ENCODE measurements around the gene NDUFA1. TPM values are rescaled to one million over a fixed set of nuclear protein-coding genes. Genes with fewer than 3 reads are reported as not detected.

NDUFA1 gene
- total and polyA plus RNA-seq, 2 of the 13 experiments (the other 11 are each of a cell fraction or from before 2014, with no cell fraction given) = 150 to 167 TPM

DNA sequence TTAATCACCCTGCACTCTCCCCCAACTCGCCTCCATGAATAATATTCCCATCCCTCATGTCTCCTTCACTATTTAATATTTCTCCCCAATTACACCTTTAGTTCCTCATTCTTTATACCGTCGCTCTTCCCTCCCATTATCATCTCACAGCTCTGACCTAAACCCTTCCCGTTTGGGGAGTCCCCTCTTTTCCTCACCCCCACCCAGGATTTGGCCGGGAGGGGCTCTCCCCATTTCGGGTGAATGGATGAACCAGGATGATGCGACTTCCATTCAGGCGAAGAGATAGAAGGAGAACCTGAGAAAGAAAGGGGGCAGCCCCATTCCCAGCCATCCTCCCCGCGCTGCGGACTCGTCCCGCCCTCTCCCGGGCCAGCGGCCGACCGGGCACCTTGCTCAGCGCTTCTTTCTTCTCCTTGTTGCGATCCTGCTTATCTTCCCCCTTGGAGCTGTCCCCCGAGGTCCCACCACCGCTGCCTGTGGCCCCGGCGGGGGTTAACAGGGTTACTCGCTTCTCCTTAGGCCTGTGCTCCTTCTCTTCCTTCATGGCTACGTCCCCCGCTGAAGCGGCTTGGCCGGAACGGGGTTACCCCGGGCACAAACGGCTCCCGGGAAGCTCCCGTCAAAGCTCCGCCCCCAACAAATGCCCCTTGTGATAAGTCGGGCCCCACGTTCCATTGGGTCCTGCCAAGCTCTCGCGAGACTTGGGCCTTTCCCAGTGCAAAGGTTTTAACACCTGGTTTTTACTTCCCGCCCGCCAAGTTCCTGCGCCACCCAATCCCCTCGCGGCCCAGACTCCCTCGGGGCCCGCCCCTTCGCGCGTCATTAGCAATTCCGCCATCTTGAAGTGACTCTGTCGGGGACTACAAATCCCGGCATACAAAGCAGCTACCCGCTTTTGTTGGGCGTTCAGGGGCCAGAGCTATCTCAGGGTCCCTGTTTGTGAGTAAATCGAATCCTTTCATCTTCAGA is 19.0 kb upstream of the NDUFA1 start, which contains the start of gene UPF3B (continued):
- no peak for TF ChIP-seq ZGPAT (CRISPR knock-in tag; IDR thresholded peaks at IDR 0.05)
- no peak for TF ChIP-seq ZNF33B (CRISPR knock-in tag; IDR thresholded peaks at IDR 0.05)
- TF ChIP-seq, protein P1, sequence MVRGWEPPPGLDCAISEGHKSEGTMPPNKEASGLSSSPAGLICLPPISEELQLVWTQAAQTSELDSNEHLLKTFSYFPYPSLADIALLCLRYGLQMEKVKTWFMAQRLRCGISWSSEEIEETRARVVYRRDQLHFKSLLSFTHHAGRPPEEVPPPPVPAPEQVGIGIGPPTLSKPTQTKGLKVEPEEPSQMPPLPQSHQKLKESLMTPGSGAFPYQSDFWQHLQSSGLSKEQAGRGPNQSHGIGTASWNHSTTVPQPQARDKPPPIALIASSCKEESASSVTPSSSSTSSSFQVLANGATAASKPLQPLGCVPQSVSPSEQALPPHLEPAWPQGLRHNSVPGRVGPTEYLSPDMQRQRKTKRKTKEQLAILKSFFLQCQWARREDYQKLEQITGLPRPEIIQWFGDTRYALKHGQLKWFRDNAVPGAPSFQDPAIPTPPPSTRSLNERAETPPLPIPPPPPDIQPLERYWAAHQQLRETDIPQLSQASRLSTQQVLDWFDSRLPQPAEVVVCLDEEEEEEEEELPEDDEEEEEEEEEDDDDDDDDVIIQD (CRISPR knock-in tag; IDR thresholded peaks at IDR 0.05; ENCODE audit: low read depth) = no peak
- TF ChIP-seq ZMAT3 (CRISPR knock-in tag; conservative IDR thresholded peaks at IDR 0.05) = no peak
- TF ChIP-seq IKZF4 (CRISPR knock-in tag; IDR thresholded peaks at IDR 0.05; ENCODE audit: borderline replicate concordance, low read depth, not compliant biosample characterization) = no peak
- TF ChIP-seq, protein P2, sequence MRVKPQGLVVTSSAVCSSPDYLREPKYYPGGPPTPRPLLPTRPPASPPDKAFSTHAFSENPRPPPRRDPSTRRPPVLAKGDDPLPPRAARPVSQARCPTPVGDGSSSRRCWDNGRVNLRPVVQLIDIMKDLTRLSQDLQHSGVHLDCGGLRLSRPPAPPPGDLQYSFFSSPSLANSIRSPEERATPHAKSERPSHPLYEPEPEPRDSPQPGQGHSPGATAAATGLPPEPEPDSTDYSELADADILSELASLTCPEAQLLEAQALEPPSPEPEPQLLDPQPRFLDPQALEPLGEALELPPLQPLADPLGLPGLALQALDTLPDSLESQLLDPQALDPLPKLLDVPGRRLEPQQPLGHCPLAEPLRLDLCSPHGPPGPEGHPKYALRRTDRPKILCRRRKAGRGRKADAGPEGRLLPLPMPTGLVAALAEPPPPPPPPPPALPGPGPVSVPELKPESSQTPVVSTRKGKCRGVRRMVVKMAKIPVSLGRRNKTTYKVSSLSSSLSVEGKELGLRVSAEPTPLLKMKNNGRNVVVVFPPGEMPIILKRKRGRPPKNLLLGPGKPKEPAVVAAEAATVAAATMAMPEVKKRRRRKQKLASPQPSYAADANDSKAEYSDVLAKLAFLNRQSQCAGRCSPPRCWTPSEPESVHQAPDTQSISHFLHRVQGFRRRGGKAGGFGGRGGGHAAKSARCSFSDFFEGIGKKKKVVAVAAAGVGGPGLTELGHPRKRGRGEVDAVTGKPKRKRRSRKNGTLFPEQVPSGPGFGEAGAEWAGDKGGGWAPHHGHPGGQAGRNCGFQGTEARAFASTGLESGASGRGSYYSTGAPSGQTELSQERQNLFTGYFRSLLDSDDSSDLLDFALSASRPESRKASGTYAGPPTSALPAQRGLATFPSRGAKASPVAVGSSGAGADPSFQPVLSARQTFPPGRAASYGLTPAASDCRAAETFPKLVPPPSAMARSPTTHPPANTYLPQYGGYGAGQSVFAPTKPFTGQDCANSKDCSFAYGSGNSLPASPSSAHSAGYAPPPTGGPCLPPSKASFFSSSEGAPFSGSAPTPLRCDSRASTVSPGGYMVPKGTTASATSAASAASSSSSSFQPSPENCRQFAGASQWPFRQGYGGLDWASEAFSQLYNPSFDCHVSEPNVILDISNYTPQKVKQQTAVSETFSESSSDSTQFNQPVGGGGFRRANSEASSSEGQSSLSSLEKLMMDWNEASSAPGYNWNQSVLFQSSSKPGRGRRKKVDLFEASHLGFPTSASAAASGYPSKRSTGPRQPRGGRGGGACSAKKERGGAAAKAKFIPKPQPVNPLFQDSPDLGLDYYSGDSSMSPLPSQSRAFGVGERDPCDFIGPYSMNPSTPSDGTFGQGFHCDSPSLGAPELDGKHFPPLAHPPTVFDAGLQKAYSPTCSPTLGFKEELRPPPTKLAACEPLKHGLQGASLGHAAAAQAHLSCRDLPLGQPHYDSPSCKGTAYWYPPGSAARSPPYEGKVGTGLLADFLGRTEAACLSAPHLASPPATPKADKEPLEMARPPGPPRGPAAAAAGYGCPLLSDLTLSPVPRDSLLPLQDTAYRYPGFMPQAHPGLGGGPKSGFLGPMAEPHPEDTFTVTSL (CRISPR knock-in tag; IDR thresholded peaks at IDR 0.05; ENCODE audit: borderline replicate concordance) = no peak
- no peak for TF ChIP-seq ZNF10 (CRISPR knock-in tag; IDR thresholded peaks at IDR 0.05; ENCODE audit: borderline replicate concordance, low read depth)
- TF ChIP-seq, protein P3, sequence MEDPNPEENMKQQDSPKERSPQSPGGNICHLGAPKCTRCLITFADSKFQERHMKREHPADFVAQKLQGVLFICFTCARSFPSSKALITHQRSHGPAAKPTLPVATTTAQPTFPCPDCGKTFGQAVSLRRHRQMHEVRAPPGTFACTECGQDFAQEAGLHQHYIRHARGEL (CRISPR knock-in tag; IDR thresholded peaks at IDR 0.05) = no peak
- no peak for TF ChIP-seq DMAP1 (CRISPR knock-in tag; IDR thresholded peaks at IDR 0.05)
- TF ChIP-seq U2AF2 (IDR thresholded peaks at IDR 0.05; ENCODE audit: low read depth, low read length) = no peak
- TF ChIP-seq CERS6 (CRISPR knock-in tag; IDR thresholded peaks at IDR 0.05) = no peak
- TF ChIP-seq ZNF577 (CRISPR knock-in tag; IDR thresholded peaks at IDR 0.05; ENCODE audit: borderline replicate concordance, low read depth) = no peak
- TF ChIP-seq ZKSCAN1 (IDR thresholded peaks at IDR 0.05; ENCODE audit: low read length) = no peak
- no peak for TF ChIP-seq HOXA9 (CRISPR knock-in tag; IDR thresholded peaks at IDR 0.05; ENCODE audit: borderline replicate concordance)
- no peak for TF ChIP-seq NKX3-1 (CRISPR knock-in tag; IDR thresholded peaks at IDR 0.05)

Data from HepG2 (cell line).